NCI-H1417 treated with DMSO at 0.1 percent for 48 hours (cell line): ENCODE data around the gene RNF130.
"Not testable (repeated sequence)": the region's sequence is repeated elsewhere in the genome, so short reads cannot be mapped to it uniquely, and the experiment has no call there.

Experiments used
- DNase-seq: peaks from one replicate; lab custom pipeline; 2025; lab: John Stamatoyannopoulos, UW

Gene RNF130

GRCh38 chr5:180018347-180019060 lies 53.1 kb downstream of the RNF130 start:
- no peak for DNase-seq

DNA sequence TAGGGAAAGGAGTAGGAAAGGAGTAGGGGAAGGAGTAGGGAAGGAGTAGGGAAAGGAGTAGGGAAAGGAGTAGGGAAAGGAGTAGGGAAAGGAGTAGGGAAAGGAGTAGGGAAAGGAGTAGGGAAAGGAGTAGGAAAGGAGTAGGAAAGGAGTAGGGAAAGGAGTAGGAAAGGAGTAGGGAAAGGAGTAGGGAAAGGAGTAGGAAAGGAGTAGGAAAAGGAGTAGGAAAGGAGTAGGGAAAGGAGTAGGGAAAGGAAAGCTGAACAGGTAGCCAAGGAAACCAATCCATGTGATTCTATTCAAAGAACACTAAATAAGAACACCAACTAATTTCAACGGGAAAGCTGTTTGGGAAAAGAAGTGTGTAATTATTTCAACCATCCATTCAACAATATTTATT lies 56.0 kb downstream of the RNF130 start:
- not testable (repeated sequence) for DNase-seq

- no peak for DNase-seq
These were observed 57.9 kb downstream of the RNF130 start for GRCh38 chr5:180013678-180014077.

DNA sequence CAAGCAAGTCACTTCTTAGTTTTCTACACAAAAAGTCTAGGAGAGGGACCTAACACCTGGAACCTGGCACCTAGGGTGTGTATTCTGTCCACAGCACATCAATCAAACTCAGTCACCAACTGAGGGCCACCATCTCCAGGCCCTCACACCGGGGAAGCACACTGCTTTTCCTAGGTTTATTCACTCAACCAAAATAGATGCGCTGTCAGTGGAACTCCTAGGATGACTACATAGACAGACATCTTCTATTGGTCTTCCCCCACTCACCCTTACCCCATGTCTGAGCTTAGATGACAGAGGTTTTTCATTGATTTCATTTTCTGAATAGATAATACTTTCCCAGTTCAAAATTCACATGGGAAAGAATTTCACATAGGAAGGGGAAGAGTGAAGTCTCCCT lies 59.2 kb downstream of the RNF130 start:
- DNase-seq = no peak

- DNase-seq = no peak
These were observed 60.9 kb downstream of the RNF130 start for GRCh38 chr5:180010636-180011035.

GRCh38 chr5:180009581-180009980 lies 62.0 kb downstream of the RNF130 start:
- no peak for DNase-seq

DNA sequence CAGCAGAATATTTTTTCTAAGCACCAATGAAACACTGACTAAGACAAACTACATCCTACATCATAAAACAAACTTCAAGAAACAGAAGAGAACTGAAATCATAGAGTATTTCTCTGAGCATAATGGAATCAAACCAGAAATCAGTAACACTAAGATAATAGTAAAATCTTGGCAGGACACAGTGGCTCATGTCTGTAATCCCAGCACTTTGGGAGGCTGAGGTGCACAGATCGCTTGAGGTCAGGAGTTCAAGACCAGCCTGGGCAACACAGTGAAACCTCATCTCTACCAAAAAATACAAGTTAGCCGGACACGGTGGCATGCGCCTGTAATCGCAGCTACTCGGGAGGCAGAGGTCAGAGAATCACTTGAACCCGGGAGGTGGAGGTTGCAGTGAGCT lies 63.1 kb downstream of the RNF130 start:
- DNase-seq = no peak

GRCh38 chr5:180007582-180007981 lies 64.0 kb downstream of the RNF130 start:
- DNase-seq = peak; percentile 2

DNA sequence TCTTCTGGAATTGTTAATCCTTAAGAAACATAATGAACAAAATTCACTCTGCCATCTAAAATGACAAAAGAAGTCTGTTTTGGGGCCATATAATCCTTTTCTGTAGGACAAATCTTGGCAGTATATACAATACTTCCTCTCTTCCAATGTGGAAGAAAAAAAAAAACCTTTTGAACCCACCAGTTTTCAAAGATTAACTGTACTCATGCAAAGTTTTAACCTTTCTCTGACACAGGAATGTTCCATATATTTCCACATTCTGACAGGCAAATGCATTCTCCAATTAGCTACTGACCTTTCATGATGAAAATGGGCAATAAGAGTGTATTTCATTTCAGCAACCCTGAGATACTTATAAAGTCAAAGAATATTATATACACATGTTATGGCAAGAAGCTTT lies 65.4 kb downstream of the RNF130 start:
- DNase-seq = no peak

GRCh38 chr5:180003127-180003526 lies 68.4 kb downstream of the RNF130 start:
- no peak for DNase-seq

GRCh38 chr5:180001742-180002141 lies 69.8 kb downstream of the RNF130 start:
- DNase-seq = no peak

GRCh38 chr5:180001136-180001535 lies 70.4 kb downstream of the RNF130 start:
- DNase-seq = no peak

DNA sequence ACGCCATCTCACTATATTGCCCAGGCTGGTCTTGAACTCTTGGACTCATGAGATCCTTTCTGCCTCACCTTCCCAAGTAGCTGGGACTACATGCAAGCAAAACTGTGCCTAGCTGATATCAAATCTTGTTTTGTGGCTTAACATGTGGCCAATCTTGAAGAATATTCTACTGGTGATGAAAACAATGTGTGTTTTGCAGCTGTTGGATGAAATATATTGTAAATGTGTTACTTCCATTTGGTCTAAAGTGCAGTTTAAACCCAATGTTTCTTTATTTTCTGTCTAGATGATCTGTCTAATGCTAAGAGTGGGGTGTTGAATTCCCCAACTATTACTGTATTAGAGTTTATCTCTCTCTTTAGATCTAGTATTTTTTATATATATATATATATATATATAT lies 73.1 kb downstream of the RNF130 start:
- DNase-seq = no peak

- no peak for DNase-seq
These were observed 76.8 kb downstream of the RNF130 start for GRCh38 chr5:179994583-179995323.

DNA sequence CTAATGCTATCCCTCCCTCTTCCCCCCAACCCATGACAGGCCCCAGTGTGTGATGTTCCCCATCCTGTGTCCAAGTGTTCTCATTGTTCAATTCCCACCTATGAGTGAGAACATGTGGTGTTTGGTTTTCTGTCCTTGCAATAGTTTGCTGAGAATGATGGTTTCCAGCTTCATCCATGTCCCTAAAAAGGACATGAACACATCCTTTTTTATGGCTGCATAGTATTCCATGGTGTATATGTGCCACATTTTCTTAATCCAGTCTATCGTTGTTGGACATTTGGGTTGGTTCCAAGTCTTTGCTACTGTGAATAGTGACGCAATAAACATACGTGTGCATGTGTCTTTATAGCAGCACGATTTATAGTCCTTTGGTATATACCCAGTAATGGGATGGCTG lies 78.7 kb downstream of the RNF130 start:
- DNase-seq = not testable (repeated sequence)

GRCh38 chr5:179991106-179991505 lies 80.5 kb downstream of the RNF130 start:
- no peak for DNase-seq

DNA sequence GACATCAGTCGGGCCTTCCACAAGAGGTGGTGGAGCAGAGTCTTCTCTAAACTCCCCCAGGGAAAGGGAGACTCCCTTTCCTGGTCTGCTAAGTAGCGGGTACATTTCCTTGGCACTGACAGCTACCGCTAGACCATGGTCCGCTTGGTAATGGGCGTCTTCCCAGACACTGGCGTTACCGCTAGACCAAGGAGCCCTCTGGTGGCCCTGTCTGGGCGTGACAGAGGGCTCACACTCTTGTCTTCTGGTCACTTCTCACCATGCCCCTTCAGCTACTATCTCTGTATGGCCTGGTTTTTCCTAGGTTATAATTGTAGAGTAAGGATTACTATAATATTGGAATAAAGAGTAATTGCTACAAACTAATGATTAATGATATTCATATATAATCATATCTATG lies 81.0 kb downstream of the RNF130 start:
- not testable (repeated sequence) for DNase-seq

DNA sequence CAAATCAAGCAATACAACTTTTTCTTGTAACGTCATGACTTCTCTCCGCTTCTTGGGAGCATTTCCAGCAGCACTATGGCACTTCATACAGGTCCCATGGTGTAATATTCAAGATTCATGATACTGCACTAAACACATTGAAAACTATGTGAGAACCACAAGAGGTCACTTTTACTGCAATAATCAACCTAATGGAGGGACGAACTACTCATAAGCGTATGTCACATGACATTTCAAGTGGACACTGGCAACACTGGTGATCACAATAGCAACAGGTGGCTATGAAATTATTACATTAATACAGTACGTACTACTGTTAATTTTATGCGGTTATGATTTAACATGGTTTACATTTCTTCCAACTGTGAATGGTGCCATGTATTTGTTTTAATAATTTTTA lies 85.2 kb downstream of the RNF130 start:
- DNase-seq = no peak

DNA sequence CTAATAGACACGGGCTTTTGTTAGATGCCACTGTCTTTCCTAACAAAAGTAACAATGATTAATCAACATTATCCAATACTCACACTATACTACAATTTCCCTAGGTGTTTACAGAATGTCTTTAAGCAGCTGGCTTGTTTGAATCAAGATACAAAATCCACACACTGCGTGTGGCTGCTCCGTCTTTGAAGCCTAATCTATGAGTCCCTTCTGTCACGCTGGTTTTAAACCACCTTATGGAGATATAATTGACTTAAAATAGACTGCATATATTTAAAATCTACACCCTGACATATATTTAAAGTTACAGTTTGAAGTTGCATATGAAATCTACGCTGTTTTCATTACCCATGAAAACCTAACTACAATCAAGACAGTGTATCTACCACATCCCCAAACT lies 89.9 kb downstream of the RNF130 start:
- DNase-seq = no peak

DNA sequence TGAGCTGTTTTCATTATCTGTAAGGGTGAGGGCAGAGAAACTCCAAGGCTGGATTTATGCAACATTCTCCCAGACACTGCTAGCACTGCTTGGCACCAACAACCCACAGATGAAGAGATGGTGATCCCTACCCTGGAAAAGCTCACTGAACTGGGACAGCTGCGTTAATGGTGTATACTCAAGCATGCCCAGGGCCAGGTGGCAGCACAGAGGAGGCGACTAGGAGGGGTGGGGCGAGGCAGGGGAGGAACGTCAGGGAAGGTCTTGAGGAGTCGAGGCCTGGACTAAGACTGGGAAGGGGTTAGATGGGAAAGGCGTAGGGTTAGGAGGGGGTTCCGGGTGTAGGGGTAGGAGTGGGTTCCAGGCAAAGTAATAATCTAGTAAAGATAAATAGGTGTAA lies 90.8 kb downstream of the RNF130 start:
- DNase-seq = no peak

- no peak for DNase-seq
These were observed 92.8 kb downstream of the RNF130 start for GRCh38 chr5:179978792-179979191.

DNA sequence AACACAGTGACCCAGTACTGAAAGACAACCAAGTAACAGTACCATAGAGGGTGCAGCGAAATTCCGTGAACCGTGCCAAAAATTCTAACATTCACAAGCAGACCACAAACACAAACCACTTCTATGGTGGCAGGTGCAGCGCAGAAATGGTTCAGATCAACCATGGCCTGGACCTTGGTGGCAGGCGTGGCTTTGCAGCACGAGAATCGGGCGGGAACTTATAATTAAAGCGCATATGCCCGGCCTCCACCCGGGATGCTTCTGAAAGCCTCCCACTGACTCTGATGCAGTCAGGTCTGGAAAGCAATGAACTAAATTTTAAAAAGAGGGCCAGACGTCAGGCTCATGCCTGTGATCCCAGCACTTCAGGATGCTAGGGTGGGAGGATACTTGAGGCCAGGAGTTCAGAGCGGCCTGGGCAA lies 95.8 kb downstream of the RNF130 start:
- no peak for DNase-seq

DNA sequence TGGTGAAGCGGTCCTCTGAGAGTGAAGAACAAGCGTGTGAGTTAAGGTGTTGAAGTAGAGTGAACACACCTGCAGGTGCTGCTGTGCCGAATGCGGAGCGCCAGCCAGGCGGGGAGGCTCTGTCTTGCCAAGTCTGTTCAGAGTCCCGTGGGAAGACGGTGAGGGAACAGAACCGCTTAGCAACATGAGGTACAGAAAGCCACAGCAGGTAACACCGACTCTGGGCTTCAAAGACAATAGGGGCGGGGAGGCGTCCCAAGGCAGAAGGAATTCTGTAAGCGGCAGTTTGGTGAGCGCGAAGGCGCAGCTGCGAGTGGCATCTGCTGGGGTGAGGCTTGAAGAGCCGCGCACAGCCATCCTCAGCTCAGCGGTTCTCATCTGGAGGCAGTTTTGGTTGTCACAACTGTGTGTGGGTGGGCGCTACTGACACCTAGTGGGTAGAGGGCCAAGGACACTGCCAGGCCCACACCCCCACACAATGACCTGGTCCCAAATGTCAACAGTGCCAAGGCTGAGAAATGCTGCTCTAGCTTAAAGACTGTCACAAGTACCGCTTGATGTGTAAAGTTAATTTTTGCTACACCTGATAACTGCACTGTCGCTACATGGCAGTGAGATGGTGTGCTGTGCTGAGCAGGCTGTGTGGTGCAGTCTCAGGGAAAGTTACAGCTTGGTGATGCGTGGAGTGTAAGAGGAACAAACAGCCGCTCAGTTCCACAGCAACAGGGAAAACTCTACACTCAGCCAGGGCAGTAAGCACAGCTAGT lies 96.4 kb downstream of the RNF130 start:
- no peak for DNase-seq
